Spleen (tissue), 7 donors: ENCODE measurements around the gene RNF167.
A peak's percentile ranks its signal among the peaks of the same experiment; 100 is the strongest.

Source experiments
- POLR2A ChIP-seq, 3 donors: fragments of 450-650 bp; IDR thresholded peaks; one replicate each; pipeline ENCODE4 v1.5.1; 2017; ENCODE audit warnings: antibody characterized with exemption in 3 of 3, mild to moderate bottlenecking in 1 of 3
- POLR2AphosphoS5 ChIP-seq, 3 donors: sonication (generic); formaldehyde crosslinking; IDR thresholded peaks; one replicate each; pipeline ENCODE4 v1.5.1; 2017; ENCODE audit warnings: antibody characterized with exemption in 3 of 3
- TF ChIP-seq, protein P1 (sequence below), 11 experiments: fragments of 200-600 bp in 7 of 11; fragments of 450-650 bp in 4 of 11; sonication (generic) in 4 of 11; IDR thresholded peaks in 8 of 11; conservative IDR thresholded peaks in 3 of 11; 1 replicate in 7 of 11; 2 replicates in 4 of 11; pipeline versions ENCODE4 v1.4.0 to v1.8.0; 2016 to 2021; ENCODE audit warnings: antibody characterized with exemption in 11 of 11, inconsistent platforms in 4 of 11, mild to moderate bottlenecking in 1 of 11
- donor health status: DM: no; HTN: no; CAD: no; lungs with moderate emphysema.
- donor health status: DM: no; HTN: no; CAD: no.
- donor health status: DM: no; HTN: no; CAD: no.

DNA sequence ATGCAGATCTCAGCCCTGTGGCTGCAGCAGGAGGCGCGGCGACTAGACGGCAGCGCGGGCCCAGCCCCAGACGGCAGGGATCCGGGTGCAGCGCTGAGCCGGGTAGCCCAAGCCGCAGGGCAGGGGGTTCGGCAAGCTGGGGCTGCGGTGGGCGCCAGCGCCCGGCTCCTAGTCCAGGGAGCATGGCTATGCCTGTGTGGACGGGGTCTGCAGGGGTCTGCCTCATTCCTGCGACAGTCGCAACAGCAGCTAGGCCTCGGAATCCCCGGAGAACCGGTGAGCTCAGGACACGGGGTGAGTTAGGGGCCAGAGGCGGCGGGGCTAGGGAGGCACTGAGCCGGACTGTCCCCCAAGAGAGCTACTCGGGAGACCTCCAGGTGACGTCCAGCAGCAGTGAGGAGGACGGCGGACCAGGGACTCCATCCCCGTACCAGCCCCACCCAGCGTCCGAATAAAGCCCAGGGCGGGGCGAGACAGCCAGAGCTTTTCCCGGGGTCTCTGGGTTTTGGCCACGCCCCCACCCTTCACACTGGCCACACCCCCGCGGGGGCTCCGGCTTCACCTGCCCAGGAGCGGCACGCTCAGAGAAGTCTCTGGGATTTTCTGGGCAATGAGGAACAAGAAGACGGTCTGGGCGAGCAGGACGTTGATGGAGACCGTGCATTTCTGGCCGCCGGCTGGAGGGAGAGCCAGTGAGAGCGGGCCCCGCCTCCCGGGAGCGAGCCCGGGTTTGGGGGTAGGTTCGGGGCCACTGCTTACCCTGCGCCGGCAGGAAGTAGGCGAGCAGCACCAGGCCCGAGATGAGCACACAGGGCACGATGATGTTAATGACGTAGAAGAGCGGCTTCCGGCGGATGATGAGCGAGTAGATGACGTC, 39.6 kb upstream of the RNF167 start:
- TF ChIP-seq, protein P1, sequence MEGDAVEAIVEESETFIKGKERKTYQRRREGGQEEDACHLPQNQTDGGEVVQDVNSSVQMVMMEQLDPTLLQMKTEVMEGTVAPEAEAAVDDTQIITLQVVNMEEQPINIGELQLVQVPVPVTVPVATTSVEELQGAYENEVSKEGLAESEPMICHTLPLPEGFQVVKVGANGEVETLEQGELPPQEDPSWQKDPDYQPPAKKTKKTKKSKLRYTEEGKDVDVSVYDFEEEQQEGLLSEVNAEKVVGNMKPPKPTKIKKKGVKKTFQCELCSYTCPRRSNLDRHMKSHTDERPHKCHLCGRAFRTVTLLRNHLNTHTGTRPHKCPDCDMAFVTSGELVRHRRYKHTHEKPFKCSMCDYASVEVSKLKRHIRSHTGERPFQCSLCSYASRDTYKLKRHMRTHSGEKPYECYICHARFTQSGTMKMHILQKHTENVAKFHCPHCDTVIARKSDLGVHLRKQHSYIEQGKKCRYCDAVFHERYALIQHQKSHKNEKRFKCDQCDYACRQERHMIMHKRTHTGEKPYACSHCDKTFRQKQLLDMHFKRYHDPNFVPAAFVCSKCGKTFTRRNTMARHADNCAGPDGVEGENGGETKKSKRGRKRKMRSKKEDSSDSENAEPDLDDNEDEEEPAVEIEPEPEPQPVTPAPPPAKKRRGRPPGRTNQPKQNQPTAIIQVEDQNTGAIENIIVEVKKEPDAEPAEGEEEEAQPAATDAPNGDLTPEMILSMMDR (IDR thresholded peaks at IDR 0.05 in 8 of 11, conservative IDR thresholded peaks at IDR 0.05 in 3 of 11), result no peak
- TF ChIP-seq POLR2AphosphoS5 (IDR thresholded peaks at IDR 0.05) (peak; percentile 24 to 62 (median 32)), POLR2A (IDR thresholded peaks at IDR 0.05) (no peak)
